ENCODE results near the gene RAET1L. TPM values are rescaled to one million over a fixed set of nuclear protein-coding genes. Genes with fewer than 3 reads are reported as not detected.
"Not testable (repeated sequence)": the region's sequence is repeated elsewhere in the genome, so short reads cannot be mapped to it uniquely, and the experiment has no call there.

Gene RAET1L
- total and polyA plus RNA-seq, 5 donors from 2014 or later: not detected

DNA sequence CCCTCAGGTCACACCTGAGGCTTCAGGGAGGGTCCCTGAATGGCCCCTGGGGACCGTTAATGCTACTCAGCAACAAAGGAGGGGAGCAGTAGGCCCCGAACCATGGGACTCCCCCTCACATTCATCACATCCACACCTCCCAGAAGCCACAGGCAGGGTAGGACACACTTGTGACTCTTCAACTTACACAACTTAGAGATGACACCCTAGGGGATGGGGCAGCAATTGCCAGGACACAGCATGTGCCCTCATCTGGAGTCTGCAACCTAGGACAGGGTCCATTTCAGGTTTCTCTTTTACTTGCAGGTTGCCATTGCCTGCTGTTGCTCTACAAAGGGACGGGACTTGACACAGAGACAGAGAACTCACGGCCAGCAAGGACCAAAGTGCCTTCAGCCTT lies 42.8 kb upstream of the RAET1L start:
- Histone ChIP-seq H3K4me3 (ENCODE audit: low read depth, low read length) (peak overlapping the region; percentile 74), H3K4me1 (ENCODE audit: control insufficient read depth, insufficient read depth, low read length, poor library complexity, severe bottlenecking) (peaks cover 12% of the 10 kb centered on the region), H3K27ac (ENCODE audit: insufficient read depth, low read length, poor library complexity, severe bottlenecking) (no peak overlapping the region), H3K9me3 (ENCODE audit: control insufficient read depth in 2 of 2, low read length in 2 of 2) (no peaks in the 10 kb centered on the region), H3K27me3 (ENCODE audit: control insufficient read depth, insufficient read depth, low read length) (no peaks in the 10 kb centered on the region), H3K36me3 (ENCODE audit: control insufficient read depth, insufficient read depth, low read length) (no peaks in the 10 kb centered on the region)
- Mint-ChIP-seq H3K4me1 (peaks cover 0 to 18% (median 5%) of the 10 kb centered on the region in 4 donors), H3K27ac (peak overlapping the region in 1 of 3 donors; percentile 70), H3K27me3 (peaks cover 22% of the 10 kb centered on the region), H3K9me3 (peaks cover 0 to 2% (median 0%) of the 10 kb centered on the region in 7 donors), H3K36me3 (peaks cover 11% of the 10 kb centered on the region), H3K4me3 (peak overlapping the region; percentile 84 to 93 (median 90))
- DNase-seq: peak in 1 of 3 donors; percentile 17
- ATAC-seq (ENCODE audit: low read depth in 2 of 2): no peak

GRCh38 chr6:150065083-150065482 lies 39.8 kb upstream of the RAET1L start:
- no peak overlapping the region for H3K27ac Mint-ChIP-seq
- no peak overlapping the region for H3K4me3 ChIP-seq (ENCODE audit: low read depth, low read length)
- no peak for DNase-seq

GRCh38 chr6:150063640-150064039 lies 38.3 kb upstream of the RAET1L start:
- DNase-seq (no peak), ATAC-seq (ENCODE audit: low read depth in 2 of 2) (no peak)
- Histone ChIP-seq H3K4me3 (ENCODE audit: low read depth, low read length) (no peak overlapping the region), H3K36me3 (ENCODE audit: control insufficient read depth, insufficient read depth, low read length) (no peaks in the 10 kb centered on the region), H3K27me3 (ENCODE audit: control insufficient read depth, insufficient read depth, low read length) (no peaks in the 10 kb centered on the region), H3K4me1 (ENCODE audit: control insufficient read depth, insufficient read depth, low read length, poor library complexity, severe bottlenecking) (peaks cover 15% of the 10 kb centered on the region), H3K9me3 (ENCODE audit: control insufficient read depth in 2 of 2, low read length in 2 of 2) (no peaks in the 10 kb centered on the region), H3K27ac (ENCODE audit: insufficient read depth, low read length, poor library complexity, severe bottlenecking) (no peak overlapping the region)
- Mint-ChIP-seq H3K9me3 (peaks cover 0 to 2% (median 0%) of the 10 kb centered on the region in 7 donors), H3K27ac (no peak overlapping the region), H3K36me3 (peaks cover 16% of the 10 kb centered on the region), H3K4me1 (peaks cover 0 to 14% (median 11%) of the 10 kb centered on the region in 4 donors), H3K4me3 (no peak overlapping the region), H3K27me3 (peaks cover 16% of the 10 kb centered on the region)

More at GRCh38 chr6:150065083-150065482, 39.8 kb upstream of the RAET1L start:
- Mint-ChIP-seq H3K36me3 (peaks cover 16% of the 10 kb centered on the region), H3K9me3 (peaks cover 0 to 2% (median 0%) of the 10 kb centered on the region in 7 donors), H3K27me3 (peaks cover 16% of the 10 kb centered on the region), H3K4me1 (peaks cover 0 to 12% (median 7%) of the 10 kb centered on the region in 4 donors), H3K4me3 (no peak overlapping the region)
- H3K27me3 ChIP-seq (ENCODE audit: control insufficient read depth, insufficient read depth, low read length): no peaks in the 10 kb centered on the region
- no peak for ATAC-seq (ENCODE audit: low read depth in 2 of 2)
- H3K9me3 ChIP-seq (ENCODE audit: control insufficient read depth in 2 of 2, low read length in 2 of 2): no peaks in the 10 kb centered on the region
- peaks cover 14% of the 10 kb centered on the region for H3K4me1 ChIP-seq (ENCODE audit: control insufficient read depth, insufficient read depth, low read length, poor library complexity, severe bottlenecking)
- H3K27ac ChIP-seq (ENCODE audit: insufficient read depth, low read length, poor library complexity, severe bottlenecking): no peak overlapping the region
- no peaks in the 10 kb centered on the region for H3K36me3 ChIP-seq (ENCODE audit: control insufficient read depth, insufficient read depth, low read length)

GRCh38 chr6:150059973-150060372 lies 34.6 kb upstream of the RAET1L start:
- H3K4me3 ChIP-seq (ENCODE audit: low read depth, low read length); H3K4me1 ChIP-seq (ENCODE audit: control insufficient read depth, insufficient read depth, low read length, poor library complexity, severe bottlenecking); H3K9me3 ChIP-seq (ENCODE audit: control insufficient read depth in 2 of 2, low read length in 2 of 2); H3K27ac Mint-ChIP-seq; H3K9me3 Mint-ChIP-seq; H3K36me3 Mint-ChIP-seq; H3K4me3 Mint-ChIP-seq; H3K27me3 ChIP-seq (ENCODE audit: control insufficient read depth, insufficient read depth, low read length); H3K36me3 ChIP-seq (ENCODE audit: control insufficient read depth, insufficient read depth, low read length); H3K27ac ChIP-seq (ENCODE audit: insufficient read depth, low read length, poor library complexity, severe bottlenecking): not testable (repeated sequence)
- ATAC-seq (ENCODE audit: low read depth in 2 of 2): peak; percentile 72 to 80
- H3K4me1 Mint-ChIP-seq: peaks cover 0 to 13% (median 8%) of the 10 kb centered on the region in 4 donors
- peak in 1 of 3 donors; percentile 32 for DNase-seq
- H3K27me3 Mint-ChIP-seq: peaks cover 26% of the 10 kb centered on the region

DNA sequence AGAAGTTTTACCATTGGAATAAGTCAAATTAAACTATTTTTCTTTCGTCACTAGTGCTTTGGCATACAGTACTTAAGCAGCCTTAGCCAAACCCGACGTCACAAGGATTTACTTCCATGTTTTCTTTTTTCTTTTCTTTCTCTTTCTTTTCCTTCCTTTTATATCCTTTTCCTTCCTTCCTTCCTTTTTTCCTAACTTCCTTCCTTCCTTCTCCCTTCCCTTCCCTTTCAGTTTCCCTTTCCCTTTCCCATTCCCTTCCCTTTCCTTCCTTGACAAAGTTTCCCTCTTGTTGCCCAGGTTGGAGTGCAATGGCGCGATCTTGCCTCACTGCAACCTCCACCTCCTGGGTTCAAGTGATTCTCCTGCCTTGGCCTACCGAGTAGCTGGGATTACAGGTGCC lies 33.7 kb upstream of the RAET1L start:
- Mint-ChIP-seq H3K4me3 (no peak overlapping the region), H3K36me3 (peaks cover 5% of the 10 kb centered on the region), H3K27ac (no peak overlapping the region), H3K4me1 (peaks cover 0 to 12% (median 8%) of the 10 kb centered on the region in 4 donors), H3K9me3 (peaks cover 0 to 3% (median 0%) of the 10 kb centered on the region in 7 donors), H3K27me3 (peaks cover 31% of the 10 kb centered on the region)
- DNase-seq: no peak
- Histone ChIP-seq H3K4me1 (ENCODE audit: control insufficient read depth, insufficient read depth, low read length, poor library complexity, severe bottlenecking) (peaks cover 7% of the 10 kb centered on the region), H3K4me3 (ENCODE audit: low read depth, low read length) (no peak overlapping the region), H3K27ac (ENCODE audit: insufficient read depth, low read length, poor library complexity, severe bottlenecking) (no peak overlapping the region), H3K9me3 (ENCODE audit: control insufficient read depth in 2 of 2, low read length in 2 of 2) (no peaks in the 10 kb centered on the region), H3K27me3 (ENCODE audit: control insufficient read depth, insufficient read depth, low read length) (no peaks in the 10 kb centered on the region), H3K36me3 (ENCODE audit: control insufficient read depth, insufficient read depth, low read length) (no peaks in the 10 kb centered on the region)
- ATAC-seq (ENCODE audit: low read depth in 2 of 2): no peak

DNA sequence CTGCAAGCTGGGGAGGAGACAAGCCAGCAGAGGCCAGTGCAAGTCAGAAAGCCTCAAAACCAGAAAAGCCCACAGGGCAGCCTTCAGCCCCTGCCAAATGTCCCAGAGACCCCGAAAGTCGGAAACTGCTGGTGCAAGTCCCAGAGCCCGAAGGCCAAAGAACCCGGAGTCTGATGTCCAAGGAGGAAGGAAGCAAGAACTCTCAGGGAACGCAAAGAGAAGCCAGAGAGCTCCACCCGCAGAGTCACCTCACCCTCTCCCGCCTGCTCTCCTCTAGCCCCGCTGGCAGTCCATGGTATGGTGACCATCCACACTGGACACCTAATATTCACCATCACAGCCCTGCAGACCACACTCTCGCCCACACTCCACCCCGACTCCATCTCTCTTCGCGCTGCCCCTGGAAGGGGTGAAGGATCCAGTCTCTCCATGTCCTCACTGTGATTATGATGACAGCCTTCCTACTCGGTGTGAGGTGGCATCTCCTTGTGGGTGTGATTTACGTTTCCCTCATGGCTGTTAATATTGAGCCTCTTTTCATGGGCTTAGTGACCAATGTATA lies 33.0 kb upstream of the RAET1L start:
- H3K27ac ChIP-seq (ENCODE audit: insufficient read depth, low read length, poor library complexity, severe bottlenecking): no peak overlapping the region
- H3K27me3 ChIP-seq (ENCODE audit: control insufficient read depth, insufficient read depth, low read length): no peaks in the 10 kb centered on the region
- Mint-ChIP-seq H3K27me3 (peaks cover 35% of the 10 kb centered on the region), H3K4me1 (peaks cover 0 to 10% (median 7%) of the 10 kb centered on the region in 4 donors), H3K27ac (no peak overlapping the region), H3K9me3 (peaks cover 0 to 3% (median 0%) of the 10 kb centered on the region in 7 donors), H3K4me3 (no peak overlapping the region), H3K36me3 (peaks cover 5% of the 10 kb centered on the region)
- H3K4me1 ChIP-seq (ENCODE audit: control insufficient read depth, insufficient read depth, low read length, poor library complexity, severe bottlenecking): peaks cover 7% of the 10 kb centered on the region
- no peaks in the 10 kb centered on the region for H3K9me3 ChIP-seq (ENCODE audit: control insufficient read depth in 2 of 2, low read length in 2 of 2)
- DNase-seq (no peak), ATAC-seq (ENCODE audit: low read depth in 2 of 2) (no peak)
- H3K36me3 ChIP-seq (ENCODE audit: control insufficient read depth, insufficient read depth, low read length): no peaks in the 10 kb centered on the region
- no peak overlapping the region for H3K4me3 ChIP-seq (ENCODE audit: low read depth, low read length)

DNA sequence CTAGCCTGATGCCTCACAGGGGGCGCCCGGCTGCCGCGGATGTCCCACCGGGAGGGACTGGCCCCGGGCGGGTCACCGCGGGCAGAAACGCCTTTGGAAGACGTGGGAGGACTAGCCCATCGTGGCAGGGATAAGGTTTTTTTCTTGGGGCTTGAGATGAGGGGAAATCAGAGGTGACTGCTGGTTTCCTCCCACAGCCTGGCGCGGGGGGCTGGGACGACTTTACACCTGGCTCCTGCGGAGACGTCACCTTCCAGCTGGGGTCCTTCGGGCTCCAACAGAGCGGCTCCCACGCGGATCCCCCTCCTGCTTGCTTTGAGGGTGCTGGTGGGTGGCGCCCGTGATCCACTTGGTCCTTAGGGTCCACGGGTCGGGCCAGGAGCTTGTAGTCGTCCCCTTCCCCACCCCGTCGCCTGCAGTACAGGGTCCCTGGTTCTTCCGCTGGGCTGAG lies 32.2 kb upstream of the RAET1L start:
- H3K36me3 ChIP-seq (ENCODE audit: control insufficient read depth, insufficient read depth, low read length): no peaks in the 10 kb centered on the region
- Mint-ChIP-seq H3K27me3 (peaks cover 41% of the 10 kb centered on the region), H3K36me3 (peaks cover 5% of the 10 kb centered on the region), H3K9me3 (peaks cover 0 to 3% (median 0%) of the 10 kb centered on the region in 7 donors), H3K4me1 (peaks cover 0 to 10% (median 8%) of the 10 kb centered on the region in 4 donors), H3K27ac (no peak overlapping the region), H3K4me3 (no peak overlapping the region)
- H3K4me1 ChIP-seq (ENCODE audit: control insufficient read depth, insufficient read depth, low read length, poor library complexity, severe bottlenecking): peaks cover 7% of the 10 kb centered on the region
- no peak overlapping the region for H3K27ac ChIP-seq (ENCODE audit: insufficient read depth, low read length, poor library complexity, severe bottlenecking)
- DNase-seq (no peak), ATAC-seq (ENCODE audit: low read depth in 2 of 2) (no peak)
- H3K27me3 ChIP-seq (ENCODE audit: control insufficient read depth, insufficient read depth, low read length): no peaks in the 10 kb centered on the region
- H3K9me3 ChIP-seq (ENCODE audit: control insufficient read depth in 2 of 2, low read length in 2 of 2): no peaks in the 10 kb centered on the region
- H3K4me3 ChIP-seq (ENCODE audit: low read depth, low read length): no peak overlapping the region

- no peaks in the 10 kb centered on the region for H3K9me3 ChIP-seq (ENCODE audit: control insufficient read depth in 2 of 2, low read length in 2 of 2)
- no peak overlapping the region for H3K27ac ChIP-seq (ENCODE audit: insufficient read depth, low read length, poor library complexity, severe bottlenecking)
- peaks cover 7% of the 10 kb centered on the region for H3K4me1 ChIP-seq (ENCODE audit: control insufficient read depth, insufficient read depth, low read length, poor library complexity, severe bottlenecking)
- ATAC-seq (ENCODE audit: low read depth in 2 of 2): no peak
- H3K36me3 ChIP-seq (ENCODE audit: control insufficient read depth, insufficient read depth, low read length): no peaks in the 10 kb centered on the region
- H3K9me3 Mint-ChIP-seq: peaks cover 0 to 3% (median 0%) of the 10 kb centered on the region in 7 donors
- H3K4me3 Mint-ChIP-seq: no peak overlapping the region
- H3K4me3 ChIP-seq (ENCODE audit: low read depth, low read length): no peak overlapping the region
- H3K4me1 Mint-ChIP-seq: peaks cover 0 to 10% (median 8%) of the 10 kb centered on the region in 4 donors
- DNase-seq: no peak
- H3K27ac Mint-ChIP-seq: no peak overlapping the region
- H3K36me3 Mint-ChIP-seq: peaks cover under 1% of the 10 kb centered on the region
- peaks cover 2% of the 10 kb centered on the region for H3K27me3 ChIP-seq (ENCODE audit: control insufficient read depth, insufficient read depth, low read length)
- peaks cover 47% of the 10 kb centered on the region for H3K27me3 Mint-ChIP-seq
These were observed 31.6 kb upstream of the RAET1L start for GRCh38 chr6:150056916-150057315.

Measured in CD4-positive, CD25-positive, alpha-beta regulatory T cell (primary cell).